ENCODE results near the gene ZFYVE9.

Gene ZFYVE9

DNA sequence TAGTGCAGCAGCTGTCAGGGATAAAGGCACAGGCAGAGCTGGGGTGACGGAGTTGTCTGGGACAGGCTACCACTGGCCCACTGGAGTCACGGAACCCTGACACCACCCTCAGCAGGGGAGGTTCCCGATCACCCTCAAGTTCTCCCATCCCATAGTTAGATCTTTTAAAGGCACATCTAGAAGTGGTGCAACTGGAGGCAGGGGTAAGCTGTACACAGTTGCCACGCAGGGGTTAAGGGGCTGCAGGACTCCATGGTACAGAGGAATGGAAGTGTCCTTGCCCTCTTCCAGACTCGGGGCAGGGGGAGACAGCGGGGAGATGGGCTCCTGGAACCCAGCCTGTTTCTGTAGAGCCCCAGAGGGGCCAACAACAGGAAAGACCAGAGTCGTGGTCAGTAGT is 210.8 kb downstream of the ZFYVE9 start:
- Histone ChIP-seq H3K4me1 (ENCODE audit: control insufficient read depth, insufficient read depth, low read length) (peaks cover 11% of the 10 kb centered on the region), H3K9ac (ENCODE audit: low read length) (no peak overlapping the region), H3K9me3 (ENCODE audit: control insufficient read depth, low read length) (no peaks in the 10 kb centered on the region), H3K4me3 (ENCODE audit: low read length) (no peak overlapping the region), H3K27me3 (replicated peaks; ENCODE audit: control insufficient read depth, insufficient read depth, low read length) (no peaks in the 10 kb centered on the region), H3K36me3 (ENCODE audit: control insufficient read depth, insufficient read depth, low read length, severe bottlenecking) (peaks cover 53% of the 10 kb centered on the region)
- DNase-seq (ENCODE audit: low read depth): no peak

DNA sequence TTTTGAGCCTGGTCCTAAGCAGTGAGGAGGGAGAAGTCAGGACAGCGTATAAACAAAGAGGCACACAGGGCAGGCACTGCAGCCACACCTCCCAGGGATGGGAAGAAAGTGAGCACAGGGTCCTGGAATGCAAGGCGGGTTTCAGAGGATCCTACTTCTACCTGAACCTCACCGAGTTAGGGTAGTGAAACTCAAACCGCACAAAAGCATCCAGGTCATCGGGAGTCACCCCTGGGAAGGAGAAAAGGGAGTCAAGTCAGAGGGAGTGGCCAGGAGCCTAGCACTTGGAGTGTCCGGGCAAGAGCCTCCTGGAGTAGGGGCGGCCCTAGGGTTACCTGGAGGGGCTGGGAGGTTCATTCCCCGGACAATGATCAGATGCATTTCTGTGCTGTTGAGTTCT is 213.5 kb downstream of the ZFYVE9 start:
- Histone ChIP-seq H3K4me1 (ENCODE audit: control insufficient read depth, insufficient read depth, low read length) (peaks cover 11% of the 10 kb centered on the region), H3K36me3 (ENCODE audit: control insufficient read depth, insufficient read depth, low read length, severe bottlenecking) (peaks cover 81% of the 10 kb centered on the region), H3K9ac (ENCODE audit: low read length) (no peak overlapping the region), H3K27me3 (replicated peaks; ENCODE audit: control insufficient read depth, insufficient read depth, low read length) (no peaks in the 10 kb centered on the region), H3K9me3 (ENCODE audit: control insufficient read depth, low read length) (no peaks in the 10 kb centered on the region), H3K4me3 (ENCODE audit: low read length) (no peak overlapping the region)
- DNase-seq (ENCODE audit: low read depth): no peak

GRCh38 chr1:52355847-52356505 is 214.1 kb downstream of the ZFYVE9 start:
- H3K9me3 ChIP-seq (ENCODE audit: control insufficient read depth, low read length): no peaks in the 10 kb centered on the region
- H3K4me1 ChIP-seq (ENCODE audit: control insufficient read depth, insufficient read depth, low read length): peaks cover 10% of the 10 kb centered on the region
- no peaks in the 10 kb centered on the region for H3K27me3 ChIP-seq (replicated peaks; ENCODE audit: control insufficient read depth, insufficient read depth, low read length)
- DNase-seq (ENCODE audit: low read depth): no peak
- H3K4me3 ChIP-seq (ENCODE audit: low read length): no peak overlapping the region
- no peak overlapping the region for H3K9ac ChIP-seq (ENCODE audit: low read length)
- peaks cover 86% of the 10 kb centered on the region for H3K36me3 ChIP-seq (ENCODE audit: control insufficient read depth, insufficient read depth, low read length, severe bottlenecking)

DNA sequence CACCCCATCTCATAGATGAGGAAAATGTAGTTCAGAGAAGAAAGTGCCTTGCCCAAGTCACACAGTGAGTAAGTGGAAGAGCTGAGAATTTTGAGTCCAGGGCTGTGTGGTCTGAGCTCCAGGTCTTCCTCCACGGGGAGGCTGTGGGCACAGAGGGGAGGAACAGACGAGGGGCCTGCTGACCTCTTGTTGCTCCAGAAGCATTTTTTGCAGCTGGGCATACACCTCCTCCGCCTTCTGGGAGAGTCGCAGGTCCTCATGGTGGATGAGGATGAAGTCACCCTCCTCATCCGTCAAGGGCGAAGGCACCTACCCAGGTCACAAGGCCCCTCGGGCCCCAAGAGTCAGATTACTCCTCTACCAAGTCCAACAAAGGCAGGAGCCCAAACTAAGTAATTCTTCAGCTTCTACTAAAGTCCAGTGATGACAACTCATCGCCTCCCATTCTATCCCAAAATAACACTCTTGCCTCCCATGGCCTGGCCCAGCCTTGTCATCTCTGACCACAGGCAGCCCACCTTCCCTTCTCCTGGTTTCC is 215.0 kb downstream of the ZFYVE9 start:
- H3K36me3 ChIP-seq (ENCODE audit: control insufficient read depth, insufficient read depth, low read length, severe bottlenecking): peaks cover 95% of the 10 kb centered on the region

GRCh38 chr1:52357397-52357796 is 215.5 kb downstream of the ZFYVE9 start:
- Histone ChIP-seq H3K27me3 (replicated peaks; ENCODE audit: control insufficient read depth, insufficient read depth, low read length) (no peaks in the 10 kb centered on the region), H3K4me3 (ENCODE audit: low read length) (no peak overlapping the region), H3K4me1 (ENCODE audit: control insufficient read depth, insufficient read depth, low read length) (no peaks in the 10 kb centered on the region), H3K9me3 (ENCODE audit: control insufficient read depth, low read length) (no peaks in the 10 kb centered on the region), H3K36me3 (ENCODE audit: control insufficient read depth, insufficient read depth, low read length, severe bottlenecking) (peaks cover 100% of the 10 kb centered on the region), H3K9ac (ENCODE audit: low read length) (no peak overlapping the region)
- DNase-seq (ENCODE audit: low read depth): no peak

More for the DNA sequence above, 215.0 kb downstream of the ZFYVE9 start:
- Histone ChIP-seq H3K4me3 (ENCODE audit: low read length) (no peak overlapping the region), H3K27me3 (replicated peaks; ENCODE audit: control insufficient read depth, insufficient read depth, low read length) (no peaks in the 10 kb centered on the region), H3K4me1 (ENCODE audit: control insufficient read depth, insufficient read depth, low read length) (peaks cover 5% of the 10 kb centered on the region), H3K9ac (ENCODE audit: low read length) (no peak overlapping the region), H3K9me3 (ENCODE audit: control insufficient read depth, low read length) (no peaks in the 10 kb centered on the region)
- DNase-seq (ENCODE audit: low read depth): no peak

- Histone ChIP-seq H3K9me3 (ENCODE audit: control insufficient read depth, low read length) (no peaks in the 10 kb centered on the region), H3K4me1 (ENCODE audit: control insufficient read depth, insufficient read depth, low read length) (no peaks in the 10 kb centered on the region), H3K9ac (ENCODE audit: low read length) (no peak overlapping the region), H3K27me3 (replicated peaks; ENCODE audit: control insufficient read depth, insufficient read depth, low read length) (no peaks in the 10 kb centered on the region), H3K4me3 (ENCODE audit: low read length) (no peak overlapping the region), H3K36me3 (ENCODE audit: control insufficient read depth, insufficient read depth, low read length, severe bottlenecking) (peaks cover 90% of the 10 kb centered on the region)
- DNase-seq (ENCODE audit: low read depth): no peak
Measured at GRCh38 chr1:52358851-52359497, 217.1 kb downstream of the ZFYVE9 start.

DNA sequence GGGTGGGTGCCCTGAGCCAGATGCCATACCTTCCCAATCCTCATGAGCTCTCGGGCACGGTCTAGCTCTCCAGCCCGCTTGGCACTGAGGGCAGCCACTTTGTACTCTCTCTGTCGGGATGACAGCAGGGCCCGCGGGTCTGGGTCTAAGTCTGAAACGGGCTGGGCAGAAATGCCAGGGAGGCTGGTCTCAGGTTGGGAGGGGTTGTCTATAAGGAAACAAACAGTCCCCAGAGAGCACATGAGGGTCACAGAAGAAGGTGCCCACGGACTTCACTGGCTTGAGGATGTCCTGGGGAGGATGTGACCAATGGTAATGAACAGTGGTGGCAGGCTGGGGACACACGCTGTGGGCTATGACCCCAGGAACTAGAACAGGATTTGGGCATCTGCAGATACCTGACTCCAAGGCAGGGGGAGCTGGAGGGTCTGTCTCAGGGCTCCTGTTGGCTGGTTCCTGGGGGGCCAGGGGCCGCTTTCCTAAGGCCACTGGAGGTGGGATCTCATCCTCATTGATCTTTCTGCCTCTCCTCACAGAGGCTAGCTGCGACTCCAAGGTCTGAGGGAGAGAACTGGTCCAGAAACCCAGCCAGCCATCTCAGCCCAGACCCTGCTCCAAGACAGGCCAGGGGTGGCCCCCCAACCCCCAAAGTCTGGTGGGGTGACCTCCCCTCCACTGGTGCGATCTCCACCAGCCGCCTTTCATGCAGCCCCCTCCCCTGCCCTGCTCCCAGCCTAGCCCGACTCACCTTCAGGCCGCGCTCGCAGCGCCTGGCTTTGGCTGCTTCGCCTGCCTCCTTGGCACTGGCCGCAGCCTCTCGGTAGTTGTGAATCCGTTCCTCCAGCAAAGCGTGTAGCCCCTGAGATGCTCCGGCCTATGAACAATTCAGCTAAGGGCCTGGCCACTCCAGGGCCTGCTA is 218.0 kb downstream of the ZFYVE9 start:
- H3K4me3 ChIP-seq (ENCODE audit: low read length): no peak overlapping the region
- peaks cover 6% of the 10 kb centered on the region for H3K4me1 ChIP-seq (ENCODE audit: control insufficient read depth, insufficient read depth, low read length)
- no peak for DNase-seq (ENCODE audit: low read depth)
- no peak overlapping the region for H3K9ac ChIP-seq (ENCODE audit: low read length)
- H3K27me3 ChIP-seq (replicated peaks; ENCODE audit: control insufficient read depth, insufficient read depth, low read length): no peaks in the 10 kb centered on the region
- no peaks in the 10 kb centered on the region for H3K9me3 ChIP-seq (ENCODE audit: control insufficient read depth, low read length)
- peaks cover 83% of the 10 kb centered on the region for H3K36me3 ChIP-seq (ENCODE audit: control insufficient read depth, insufficient read depth, low read length, severe bottlenecking)

DNA sequence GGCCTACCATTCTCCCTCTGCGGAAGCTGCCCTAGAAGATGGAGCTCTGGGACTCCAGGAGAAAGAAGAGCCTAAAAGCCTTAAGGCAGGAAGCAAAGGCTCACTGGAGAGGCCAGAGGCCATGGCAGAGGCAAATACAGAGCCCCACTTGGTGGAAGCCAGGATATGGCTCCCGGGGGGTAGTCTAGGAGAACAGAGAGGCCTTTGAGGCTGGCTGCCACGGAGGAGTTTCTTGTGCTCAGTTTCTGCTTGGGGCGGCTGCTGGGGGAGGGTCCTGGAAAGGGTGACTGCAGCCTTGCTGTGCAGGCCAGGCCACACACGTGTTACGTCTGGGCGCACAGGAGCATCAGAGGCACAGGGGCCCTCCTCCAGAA is 218.7 kb downstream of the ZFYVE9 start:
- no peaks in the 10 kb centered on the region for H3K9me3 ChIP-seq (ENCODE audit: control insufficient read depth, low read length)
- H3K4me1 ChIP-seq (ENCODE audit: control insufficient read depth, insufficient read depth, low read length): peaks cover 8% of the 10 kb centered on the region
- H3K27me3 ChIP-seq (replicated peaks; ENCODE audit: control insufficient read depth, insufficient read depth, low read length): no peaks in the 10 kb centered on the region
- peaks cover 77% of the 10 kb centered on the region for H3K36me3 ChIP-seq (ENCODE audit: control insufficient read depth, insufficient read depth, low read length, severe bottlenecking)
- no peak overlapping the region for H3K4me3 ChIP-seq (ENCODE audit: low read length)
- no peak for DNase-seq (ENCODE audit: low read depth)
- H3K9ac ChIP-seq (ENCODE audit: low read length): no peak overlapping the region

DNA sequence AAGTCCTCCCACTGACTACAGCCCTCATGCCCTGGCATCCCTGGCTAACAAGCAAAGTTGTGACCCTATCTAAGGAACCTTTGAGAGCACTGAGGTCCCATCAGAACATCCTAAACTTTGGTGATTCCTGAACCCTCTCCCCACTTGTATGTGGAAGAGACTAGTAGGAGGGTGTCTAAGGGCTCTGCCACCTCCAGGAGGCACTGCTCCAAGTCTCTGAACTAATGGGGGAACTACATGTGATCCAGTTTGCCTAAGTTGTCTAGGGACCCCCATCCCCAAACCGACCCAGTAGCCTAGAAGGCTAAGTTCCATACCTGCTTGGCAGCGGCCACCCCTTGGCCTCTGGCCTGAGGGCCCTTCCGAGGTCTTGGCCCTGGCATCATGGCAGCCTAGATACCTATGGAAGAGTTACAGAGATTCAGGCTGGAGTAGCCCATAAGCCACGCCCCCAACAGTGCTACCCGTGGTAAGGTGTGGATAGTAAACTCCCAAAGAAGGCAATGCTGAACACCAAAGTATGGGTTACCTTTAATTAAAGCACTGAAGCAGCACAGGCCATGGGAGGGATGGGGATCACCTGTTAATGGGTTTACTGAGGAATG is 222.4 kb downstream of the ZFYVE9 start:
- H3K36me3 ChIP-seq (ENCODE audit: control insufficient read depth, insufficient read depth, low read length, severe bottlenecking): peaks cover 39% of the 10 kb centered on the region
- H3K4me1 ChIP-seq (ENCODE audit: control insufficient read depth, insufficient read depth, low read length): peaks cover 8% of the 10 kb centered on the region
- DNase-seq (ENCODE audit: low read depth): no peak
- peak overlapping the region; percentile 94 for H3K4me3 ChIP-seq (ENCODE audit: low read length)
- no peaks in the 10 kb centered on the region for H3K9me3 ChIP-seq (ENCODE audit: control insufficient read depth, low read length)
- H3K9ac ChIP-seq (ENCODE audit: low read length): peak overlapping the region; percentile 96
- H3K27me3 ChIP-seq (replicated peaks; ENCODE audit: control insufficient read depth, insufficient read depth, low read length): no peaks in the 10 kb centered on the region

DNA sequence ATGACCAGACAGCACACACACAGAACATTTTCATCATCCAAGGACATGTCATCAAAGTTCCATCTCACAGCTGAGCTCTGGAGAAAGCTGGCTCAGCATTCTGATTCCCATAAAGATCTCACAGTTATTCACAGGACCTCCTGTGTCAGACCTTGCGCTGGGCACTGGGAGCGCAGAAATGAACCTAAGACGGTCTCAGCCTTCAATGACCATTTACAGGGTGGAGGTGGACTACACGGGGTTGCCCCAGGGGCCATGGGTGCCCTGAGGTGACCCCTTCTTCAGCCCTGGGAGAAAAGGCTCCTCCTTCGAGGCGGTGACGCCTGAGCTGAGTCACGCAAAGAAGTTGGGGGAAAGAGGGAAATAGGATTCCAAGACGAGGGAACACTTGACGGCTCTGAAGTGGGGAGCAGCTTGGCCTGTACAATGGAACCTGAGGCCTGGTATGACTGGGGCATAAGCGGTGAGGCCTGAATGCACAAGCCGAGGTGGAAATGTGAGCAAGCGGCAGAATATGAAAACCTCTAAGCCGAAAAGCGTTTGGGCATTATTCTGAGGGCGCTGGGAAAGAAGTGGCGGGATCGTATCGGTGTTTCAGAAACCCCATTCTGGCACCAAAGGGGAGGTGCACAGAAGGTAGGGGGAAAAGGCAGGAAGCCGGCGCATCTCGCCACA is 223.3 kb downstream of the ZFYVE9 start:
- peaks cover 8% of the 10 kb centered on the region for H3K4me1 ChIP-seq (ENCODE audit: control insufficient read depth, insufficient read depth, low read length)
- peak overlapping the region; percentile 94 for H3K4me3 ChIP-seq (ENCODE audit: low read length)
- DNase-seq (ENCODE audit: low read depth): peak; percentile 86
- peak overlapping the region; percentile 96 for H3K9ac ChIP-seq (ENCODE audit: low read length)
- H3K36me3 ChIP-seq (ENCODE audit: control insufficient read depth, insufficient read depth, low read length, severe bottlenecking): peaks cover 31% of the 10 kb centered on the region
- no peaks in the 10 kb centered on the region for H3K9me3 ChIP-seq (ENCODE audit: control insufficient read depth, low read length)
- no peaks in the 10 kb centered on the region for H3K27me3 ChIP-seq (replicated peaks; ENCODE audit: control insufficient read depth, insufficient read depth, low read length)

Data from adipocyte (in vitro differentiated cells).